CD4-positive, alpha-beta T cell treated with Interleukin-10 for 1 hour (primary cell): ENCODE results near the gene LIMCH1.

ENCODE experiments used
- DNase-seq: peaks from one replicate; pipeline ENCODE4 v3.0.0-alpha.2; 2020

LIMCH1 gene

DNA sequence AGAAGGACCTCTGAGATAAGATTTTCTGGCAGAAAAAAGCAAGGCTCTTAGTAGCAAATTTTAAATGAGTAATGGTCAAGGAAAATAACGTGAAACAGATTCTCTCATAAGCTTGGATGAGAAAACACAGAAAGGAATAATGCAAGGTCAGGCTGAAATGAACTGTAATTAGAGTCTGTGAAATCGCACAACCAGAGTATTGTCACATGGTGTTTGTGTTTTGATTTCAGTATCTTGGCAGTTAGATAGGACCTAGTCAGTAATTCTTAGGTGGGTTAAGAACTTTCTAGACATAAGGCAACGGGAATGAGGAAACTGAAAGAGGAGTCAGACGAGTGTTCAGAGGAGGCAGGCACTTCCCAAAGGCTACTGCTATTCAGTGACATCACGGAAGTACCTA, 34.6 kb downstream of the LIMCH1 start:
- no peak for DNase-seq

DNA sequence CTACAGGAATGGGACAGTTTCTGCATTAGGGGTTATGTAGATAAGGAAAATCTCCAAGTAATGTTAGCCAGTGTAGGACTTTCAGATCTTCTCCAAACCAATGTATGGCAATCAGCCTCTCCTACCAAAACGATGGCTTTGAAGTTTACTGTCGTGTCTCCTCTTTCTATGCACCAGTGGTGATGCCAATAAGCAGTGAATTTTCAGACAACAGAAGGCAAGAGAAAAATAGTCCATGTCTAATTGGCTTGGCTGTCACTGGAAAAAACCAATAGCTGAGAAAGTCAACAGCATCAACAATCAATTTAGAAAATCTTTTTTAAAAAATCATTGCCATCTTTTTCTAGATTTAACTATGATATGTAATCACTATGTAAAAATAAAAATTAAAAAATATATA, 35.0 kb downstream of the LIMCH1 start:
- no peak for DNase-seq

DNA sequence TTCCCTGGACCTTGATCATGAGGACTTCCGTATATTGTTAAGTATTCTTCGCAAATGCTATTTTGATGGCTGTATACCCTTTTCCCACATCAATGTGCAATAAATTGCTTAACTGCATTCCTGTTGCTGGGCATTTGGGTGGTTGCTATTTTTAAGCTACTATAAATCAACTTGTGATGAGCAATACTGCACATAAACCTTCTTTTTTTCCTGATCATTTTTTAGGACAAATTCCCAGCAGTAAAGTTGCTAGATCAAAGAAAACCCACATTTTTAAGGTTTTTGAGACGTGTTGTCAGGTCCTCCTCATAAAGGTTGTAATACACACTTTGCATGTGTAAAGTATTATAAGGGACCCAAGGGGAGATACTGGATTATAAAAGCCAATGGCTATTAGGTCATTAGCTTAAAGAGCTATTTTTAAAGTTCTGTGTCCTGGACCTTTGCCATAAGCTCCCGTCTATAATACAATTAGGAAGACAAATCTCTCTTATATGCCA, 35.6 kb downstream of the LIMCH1 start:
- no peak for DNase-seq

DNA sequence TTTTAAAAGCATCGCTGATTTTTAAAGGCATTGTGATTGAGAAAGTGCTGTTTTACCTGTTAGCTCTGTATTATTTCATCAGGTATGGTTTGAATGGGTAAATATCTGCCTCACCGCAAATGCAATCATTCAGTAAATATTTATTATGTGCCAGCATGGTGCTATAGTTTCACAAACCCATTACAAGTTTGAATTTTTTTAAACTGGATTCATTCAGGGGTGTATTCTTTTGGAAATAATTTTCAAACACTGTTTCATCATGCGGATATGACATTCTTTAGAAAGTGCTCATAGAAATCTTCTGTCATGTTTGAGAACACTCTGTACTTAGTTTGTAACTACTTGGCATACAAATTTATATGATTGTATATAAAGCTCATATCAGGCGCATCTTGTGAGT, 37.2 kb downstream of the LIMCH1 start:
- DNase-seq = no peak

DNA sequence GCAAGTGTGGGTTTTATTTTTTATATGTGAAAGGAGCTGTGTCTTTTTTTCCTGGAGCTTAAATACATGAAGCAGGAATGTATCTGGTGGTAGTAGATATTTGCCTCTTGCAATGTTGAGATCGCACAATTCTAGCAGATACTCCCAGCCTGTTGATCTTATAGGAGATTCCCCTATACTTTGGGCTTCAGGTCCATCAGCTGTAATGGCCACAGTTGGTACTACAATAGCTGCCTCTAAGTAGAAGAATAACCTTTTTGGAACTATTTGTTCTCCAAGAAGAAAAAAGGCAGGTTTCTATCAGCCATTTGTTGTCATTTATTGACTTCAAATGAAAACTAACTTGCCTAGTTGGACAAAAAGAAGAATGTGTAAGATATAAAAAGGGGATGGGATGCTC, 37.7 kb downstream of the LIMCH1 start:
- no peak for DNase-seq

DNA sequence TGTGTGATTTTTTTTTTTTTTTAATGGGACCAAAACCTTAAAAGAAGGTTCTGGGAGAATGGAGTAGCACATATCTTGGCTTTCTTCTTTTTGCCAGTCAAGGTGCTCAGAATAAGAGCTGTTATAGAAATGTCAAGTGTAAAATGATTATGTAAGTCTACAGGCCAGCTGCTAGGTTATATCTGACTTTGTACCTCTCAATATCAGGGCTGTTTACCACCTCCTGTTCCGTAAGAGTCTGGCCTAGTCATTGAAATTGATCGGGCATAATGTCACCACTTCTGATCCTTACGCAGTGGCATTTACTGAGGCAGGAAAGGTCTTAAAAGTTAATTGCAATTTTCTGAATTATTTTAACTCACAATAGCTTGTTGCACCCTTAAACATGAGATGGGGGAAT, 41.1 kb downstream of the LIMCH1 start:
- no peak for DNase-seq

DNA sequence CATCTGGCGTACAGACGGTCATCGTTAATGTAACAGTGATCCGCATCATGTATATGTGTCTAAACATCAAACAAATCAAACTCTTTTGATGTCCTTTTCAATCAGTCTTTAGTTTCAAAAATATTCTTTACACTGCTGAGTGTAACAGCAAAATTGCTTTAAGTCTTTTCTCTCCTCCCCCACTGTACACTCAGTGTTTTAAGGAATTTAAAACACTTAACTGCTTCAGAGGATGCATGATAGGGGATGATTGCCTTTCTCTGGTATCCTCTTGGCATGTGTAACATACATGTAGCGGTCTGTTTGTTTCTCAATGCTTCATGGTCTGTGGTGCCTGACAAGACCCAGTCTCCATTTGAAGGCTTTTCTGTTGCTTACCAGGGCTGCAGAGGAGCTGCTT, 41.6 kb downstream of the LIMCH1 start:
- no peak for DNase-seq

DNA sequence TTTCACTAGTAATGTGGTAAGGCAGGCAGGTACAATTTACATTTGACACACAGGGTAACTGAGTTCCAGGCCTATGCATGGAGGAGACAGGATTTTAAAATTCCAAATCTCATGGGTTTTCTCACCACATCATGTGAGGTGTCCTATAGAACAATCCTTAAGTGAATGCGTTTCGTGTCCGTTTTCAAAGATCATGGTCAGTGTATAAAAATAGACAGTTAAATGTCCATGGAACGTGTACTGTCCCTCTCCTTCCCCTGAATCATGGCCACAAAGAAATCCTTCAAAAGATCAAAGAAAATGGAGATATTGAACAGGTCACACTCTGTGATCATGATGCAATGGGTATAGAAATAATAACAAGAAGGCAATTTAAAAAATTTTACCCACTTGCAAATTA, 42.0 kb downstream of the LIMCH1 start:
- DNase-seq = no peak

DNA sequence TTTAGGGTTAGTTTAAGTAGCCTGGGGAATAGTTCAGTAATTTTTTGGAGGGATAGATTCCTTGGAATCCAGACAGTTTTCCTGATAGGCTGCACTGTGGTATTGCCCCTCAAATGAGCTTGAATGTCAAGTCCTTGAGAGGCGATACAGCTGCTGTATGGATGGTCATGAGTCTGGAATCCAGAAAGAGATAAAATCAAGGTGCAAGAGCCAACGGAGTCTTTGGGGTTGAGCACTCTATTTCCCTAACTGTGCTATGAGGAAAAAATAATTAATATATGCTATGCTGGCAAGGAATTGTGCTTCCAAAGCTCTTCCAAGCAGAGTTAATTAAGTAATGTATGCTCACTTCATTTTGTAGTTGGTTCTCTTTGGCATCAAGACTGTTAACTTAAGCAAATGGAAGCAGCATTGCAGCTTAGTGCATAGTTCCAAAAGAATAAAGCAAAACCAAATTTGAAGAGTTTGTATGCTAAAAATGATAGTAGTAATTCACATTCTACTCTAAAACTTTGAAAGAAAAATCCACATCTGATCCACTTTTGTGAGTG, 48.8 kb downstream of the LIMCH1 start:
- no peak for DNase-seq

DNA sequence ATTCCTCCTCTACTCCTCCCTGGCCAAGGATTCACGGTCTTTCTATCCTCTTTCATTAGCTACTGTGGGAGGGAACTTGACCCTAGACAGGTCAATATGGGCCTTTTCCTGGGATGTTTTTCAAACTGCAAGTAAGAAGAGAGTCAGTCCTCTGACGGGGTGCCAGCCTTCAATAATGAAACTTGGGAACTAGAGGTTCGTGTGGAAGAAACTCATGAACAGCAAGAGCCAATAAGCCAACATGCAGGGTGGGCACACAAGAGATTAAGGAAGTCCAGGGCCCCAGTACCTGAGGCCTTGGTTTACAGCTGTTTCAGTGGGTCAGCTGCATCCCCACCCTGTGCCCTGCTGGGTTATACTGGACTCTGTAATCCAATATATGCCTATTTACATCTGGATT, 49.3 kb downstream of the LIMCH1 start:
- no peak for DNase-seq

DNA sequence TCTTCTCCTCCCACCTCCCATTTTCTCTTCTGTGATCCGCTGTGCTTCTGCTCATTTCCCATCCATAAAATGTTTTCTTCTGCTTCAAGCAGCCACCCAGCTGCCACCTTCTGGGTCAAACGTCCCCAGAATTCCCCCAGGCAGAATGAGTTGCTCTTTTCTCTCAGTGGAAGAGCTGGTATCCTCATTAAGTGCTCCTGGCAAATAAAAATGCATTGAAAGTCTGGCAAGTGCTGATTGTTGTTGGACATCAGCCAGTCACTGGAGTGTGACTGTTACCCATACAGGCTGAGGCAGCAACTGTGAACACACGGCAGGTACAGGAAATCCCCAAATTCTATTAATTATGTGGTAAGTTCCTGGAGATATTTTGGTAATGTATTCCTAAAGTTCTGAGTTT, 52.6 kb downstream of the LIMCH1 start:
- no peak for DNase-seq

DNA sequence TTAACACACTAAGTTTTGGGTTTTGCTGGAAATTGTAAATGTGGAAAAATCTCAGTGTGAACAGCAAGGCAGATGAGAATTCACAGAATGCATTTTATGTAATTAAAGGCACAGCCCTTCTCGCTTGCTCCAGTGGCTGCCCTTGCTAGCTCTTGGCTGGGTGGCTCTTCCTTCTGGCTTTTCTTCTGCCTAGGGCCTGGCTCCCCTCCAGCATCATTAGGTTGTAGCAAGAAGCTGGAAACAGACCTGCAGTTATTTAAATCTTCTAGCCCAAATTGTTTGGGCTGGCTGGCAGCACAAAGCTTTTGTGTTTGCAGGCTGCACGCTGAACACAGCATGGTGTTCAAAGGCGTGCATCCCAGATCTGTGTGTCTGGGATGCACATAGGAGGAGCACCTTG, 56.5 kb downstream of the LIMCH1 start:
- no peak for DNase-seq

DNA sequence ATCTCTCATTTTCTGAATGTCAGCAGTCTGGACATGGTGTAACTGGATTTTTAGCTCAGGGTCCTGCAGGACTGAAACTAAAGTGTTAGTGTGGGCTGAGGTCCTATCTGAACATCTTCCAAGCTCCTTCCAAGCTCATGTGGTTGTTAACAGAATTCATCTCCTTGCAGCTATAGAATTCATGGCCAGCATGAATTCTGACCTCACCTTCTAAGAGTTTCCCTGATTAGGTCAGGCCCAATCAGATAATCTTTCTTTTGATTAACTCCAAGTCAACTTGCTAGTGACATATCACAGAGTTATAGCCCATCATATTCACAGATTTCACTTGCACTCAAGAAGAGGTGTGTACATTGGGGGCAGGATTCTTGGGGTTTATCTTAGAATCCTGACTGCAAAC, 59.5 kb downstream of the LIMCH1 start:
- no peak for DNase-seq

DNA sequence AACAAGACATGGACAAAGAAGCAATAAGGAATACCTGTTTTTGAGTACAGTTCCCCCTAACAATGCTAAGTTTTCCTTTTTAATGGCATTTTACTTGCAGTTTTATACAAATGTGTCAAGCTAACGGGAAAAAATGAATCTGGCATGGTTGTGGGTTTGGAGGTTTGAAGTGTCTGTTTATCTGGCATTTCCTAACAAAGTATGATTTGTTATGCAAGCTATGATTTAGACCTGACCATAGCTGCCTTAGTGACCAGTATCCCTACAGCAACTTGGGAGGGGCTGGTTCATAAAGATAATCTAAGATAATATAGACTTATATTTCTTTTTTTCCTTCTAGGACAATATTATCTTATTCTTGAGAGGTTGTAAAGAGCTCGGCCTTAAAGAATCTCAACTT, 60.6 kb downstream of the LIMCH1 start:
- no peak for DNase-seq

DNA sequence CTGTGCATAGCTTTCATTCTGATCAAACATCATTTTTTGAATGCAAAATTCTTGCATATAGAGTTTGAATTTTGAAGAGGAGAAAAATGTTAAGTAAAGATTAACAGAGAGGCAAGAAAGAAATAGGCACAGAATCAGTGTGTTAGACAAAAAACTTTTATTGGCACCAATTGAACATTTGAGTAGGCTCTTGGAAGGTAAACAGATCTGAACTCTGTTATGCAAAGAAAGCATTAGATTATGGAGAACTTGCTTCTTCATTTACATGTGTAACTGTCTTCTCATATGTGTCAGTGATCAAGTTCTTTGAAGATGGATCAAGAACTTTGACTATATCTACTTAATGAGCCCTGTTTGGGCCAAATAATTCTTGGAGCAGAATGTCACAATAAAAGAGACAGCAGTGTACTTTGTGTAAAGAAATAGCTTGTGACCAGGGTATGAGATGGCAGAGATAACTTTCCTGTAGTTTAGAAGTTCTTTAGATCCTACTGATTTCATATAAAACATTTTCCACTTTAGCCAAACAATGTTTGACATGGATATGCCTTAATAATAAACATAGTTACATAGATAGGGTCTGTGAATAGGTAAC, 61.3 kb downstream of the LIMCH1 start:
- no peak for DNase-seq

DNA sequence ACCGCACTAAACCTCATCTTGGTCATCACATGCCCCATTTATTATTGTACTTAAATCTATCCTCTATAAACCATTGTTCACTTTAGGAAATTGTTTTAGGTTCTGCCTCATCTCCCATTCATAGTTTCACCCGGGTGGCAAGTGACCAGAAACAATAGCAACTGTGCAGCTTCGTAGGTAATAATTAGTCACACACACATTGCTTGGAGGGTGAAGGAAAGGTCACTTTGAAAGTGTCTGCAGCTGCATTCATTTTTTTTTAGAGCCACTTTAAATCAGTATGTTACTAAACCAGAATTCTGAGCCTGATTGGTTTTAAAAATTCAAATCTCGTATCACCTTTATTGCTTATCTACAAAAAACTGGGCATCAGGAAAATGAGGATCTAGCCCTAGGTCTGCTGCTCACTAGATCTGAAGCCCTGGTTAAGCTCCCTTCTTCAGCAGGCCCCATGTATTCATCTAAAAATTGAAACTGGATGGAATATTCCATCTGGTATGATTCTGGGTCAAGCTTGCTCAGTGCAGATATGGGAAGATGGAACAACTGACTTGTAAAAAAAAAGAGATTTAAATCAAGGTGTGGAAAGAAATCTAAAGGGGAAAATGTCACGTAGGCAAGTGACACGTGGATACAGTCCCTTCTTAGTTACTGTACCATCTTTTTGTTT, 62.4 kb downstream of the LIMCH1 start:
- no peak for DNase-seq

DNA sequence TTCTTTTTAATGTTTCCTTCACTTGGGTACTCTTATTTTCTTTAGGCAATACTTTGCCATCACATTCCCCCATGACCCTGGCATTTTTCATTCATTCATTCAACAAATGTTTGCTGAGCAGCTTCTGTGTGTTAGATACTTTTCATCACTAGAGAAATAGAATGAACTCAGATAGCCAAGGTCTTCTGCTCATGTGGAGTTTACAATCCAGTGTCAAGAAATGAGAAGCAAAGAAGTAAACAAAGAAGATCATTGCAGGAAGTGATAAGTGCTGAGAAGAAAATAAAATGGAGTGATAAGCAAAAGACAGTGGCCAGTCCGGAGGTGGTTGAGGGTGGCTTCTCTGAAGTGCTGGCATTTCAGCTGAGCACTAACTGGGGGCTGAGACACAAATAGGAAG, 63.1 kb downstream of the LIMCH1 start:
- DNase-seq = no peak

DNA sequence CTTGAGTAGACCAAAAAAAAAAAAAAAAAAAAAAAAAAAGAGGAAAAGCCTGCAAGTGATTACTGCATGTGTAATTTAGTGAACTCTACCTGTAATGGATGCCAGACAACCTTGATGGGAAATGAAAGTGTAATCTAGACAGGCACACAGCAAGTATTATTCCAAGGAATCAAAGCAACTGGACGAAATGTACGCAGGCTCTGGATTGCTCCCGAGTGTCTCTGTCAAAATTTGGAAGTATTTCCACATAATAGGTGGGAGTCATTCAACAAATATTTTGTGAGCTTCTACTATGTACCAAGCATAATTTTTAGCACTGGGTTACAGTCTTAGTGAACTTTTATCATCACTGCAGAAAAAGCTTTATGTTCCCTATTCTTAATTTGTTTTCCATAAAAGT, 64.2 kb downstream of the LIMCH1 start:
- DNase-seq = no peak

DNA sequence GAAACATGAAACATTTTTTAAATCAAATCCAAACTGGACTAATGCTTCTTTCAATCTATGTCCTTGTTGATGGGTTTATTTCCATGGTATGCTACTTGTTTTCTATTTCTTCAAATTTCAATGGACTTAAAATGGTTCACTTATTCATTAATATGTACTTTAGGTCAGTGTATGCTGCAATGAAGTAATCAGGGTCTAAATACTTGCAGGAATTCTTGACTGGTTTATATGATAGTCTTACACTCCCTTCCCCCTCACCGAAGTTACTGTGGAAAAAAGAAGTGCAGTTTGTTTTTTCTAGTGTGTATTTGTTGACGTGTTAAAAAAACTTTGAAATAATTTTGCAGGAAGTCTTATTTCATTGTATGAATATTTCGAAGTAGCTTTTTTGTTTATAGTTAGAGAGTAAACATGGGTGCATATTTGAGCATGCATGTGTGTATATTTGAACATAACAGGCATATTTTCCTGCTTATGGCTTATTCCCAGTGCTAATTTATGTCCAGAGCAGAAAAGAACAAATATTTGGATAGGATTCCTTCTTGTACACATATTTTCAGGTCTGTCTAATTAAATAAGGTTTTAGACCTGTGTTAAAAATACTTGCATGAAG, 65.0 kb downstream of the LIMCH1 start:
- DNase-seq = no peak

DNA sequence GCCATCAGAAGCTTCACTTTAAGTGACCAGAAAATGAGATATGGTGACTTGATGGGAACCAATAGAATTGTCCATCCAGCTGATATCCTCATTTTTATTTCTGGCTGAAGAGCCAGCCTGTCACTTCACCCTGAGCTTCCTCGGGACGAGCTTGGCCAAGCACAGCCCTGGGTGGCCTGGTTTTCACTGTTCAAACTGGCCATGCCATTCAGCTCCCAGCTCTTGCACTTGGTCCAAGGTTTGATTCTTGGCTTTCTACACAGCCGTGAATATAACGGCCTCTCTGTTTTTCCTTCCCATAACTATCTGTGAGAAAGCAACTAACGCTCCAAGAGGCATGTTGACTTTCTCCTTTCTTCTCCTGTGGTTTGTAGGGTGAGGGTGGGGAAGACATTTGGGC, 71.9 kb downstream of the LIMCH1 start:
- DNase-seq = no peak

DNA sequence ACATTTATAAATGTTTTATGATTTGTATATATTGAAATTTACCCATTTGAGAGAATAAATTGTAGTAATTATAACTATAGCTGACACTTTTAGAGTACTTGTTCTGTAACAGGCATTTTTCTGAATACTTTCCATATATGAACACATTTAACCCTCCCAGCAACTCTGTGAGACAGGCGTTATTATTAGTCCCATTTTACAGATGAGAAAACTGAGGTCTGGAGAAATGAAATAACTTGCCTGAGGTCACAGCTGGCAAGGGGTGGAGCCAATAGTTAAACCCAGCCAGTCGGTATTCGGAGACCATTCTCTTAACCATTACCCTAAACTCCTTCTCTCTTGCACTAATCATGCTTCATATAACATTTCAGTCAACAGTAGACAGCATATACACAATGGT, 72.5 kb downstream of the LIMCH1 start:
- DNase-seq = no peak

DNA sequence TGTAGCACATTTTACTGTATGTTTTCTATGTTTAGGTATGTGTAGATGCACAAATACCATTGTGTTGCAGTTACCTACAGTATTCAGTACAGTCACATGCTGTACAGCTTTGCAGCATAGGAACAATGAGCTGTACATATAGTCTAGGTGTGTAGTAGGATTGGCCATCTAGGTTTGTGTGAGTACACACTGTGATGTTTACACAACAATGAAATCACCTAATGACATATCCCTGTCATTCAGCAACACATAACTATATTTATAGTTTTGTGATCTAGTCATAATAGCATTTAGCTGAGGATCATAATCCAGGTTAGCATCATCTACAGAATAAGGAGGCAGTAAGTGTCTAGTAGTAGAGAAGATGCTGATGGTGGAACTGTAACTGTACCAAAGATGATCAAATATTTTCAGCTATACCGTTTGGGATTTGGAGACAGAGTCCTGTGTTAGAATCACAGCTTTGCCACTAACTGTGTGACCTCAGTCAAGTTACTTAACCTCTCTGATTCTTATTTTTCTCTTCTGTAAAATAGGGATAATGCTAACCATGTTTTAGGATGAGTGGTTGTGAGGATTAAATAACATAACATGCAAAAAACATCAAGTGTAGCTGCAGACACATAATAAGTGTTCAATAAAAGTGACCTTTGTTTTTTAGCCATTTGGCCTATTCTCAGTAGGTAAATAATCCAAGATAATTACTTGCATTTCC, 73.3 kb downstream of the LIMCH1 start:
- DNase-seq = no peak
